T-helper 2 cell treated with Interferon-gamma antibody and Interleukin-4, amounts not matched to agents 100 ng/mL and 5 ng/mL, for 36 hours (primary cell): ENCODE results near the gene CORO7. TPM values are rescaled to one million over a fixed set of nuclear protein-coding genes. Genes with fewer than 3 reads are reported as not detected.

Source experiments
- intact Hi-C: fragments of 100-400 bp; cut with micrococcal nuclease; formaldehyde crosslinking; loops from one replicate; pipeline ENCODE4 v1.15.1; 2023
- total RNA-seq: library from RNA; stranded (reverse); gene quantifications from 2 replicates; pipeline ENCODE4 v1.2.3, GENCODE V29; 2022

Gene CORO7
- total RNA-seq, 1 donor from 2014 or later = 200 TPM

- intact Hi-C loops = no loop called here
Measured at GRCh38 chr16:4324492-4325252, 91.7 kb downstream of the CORO7 start.

DNA sequence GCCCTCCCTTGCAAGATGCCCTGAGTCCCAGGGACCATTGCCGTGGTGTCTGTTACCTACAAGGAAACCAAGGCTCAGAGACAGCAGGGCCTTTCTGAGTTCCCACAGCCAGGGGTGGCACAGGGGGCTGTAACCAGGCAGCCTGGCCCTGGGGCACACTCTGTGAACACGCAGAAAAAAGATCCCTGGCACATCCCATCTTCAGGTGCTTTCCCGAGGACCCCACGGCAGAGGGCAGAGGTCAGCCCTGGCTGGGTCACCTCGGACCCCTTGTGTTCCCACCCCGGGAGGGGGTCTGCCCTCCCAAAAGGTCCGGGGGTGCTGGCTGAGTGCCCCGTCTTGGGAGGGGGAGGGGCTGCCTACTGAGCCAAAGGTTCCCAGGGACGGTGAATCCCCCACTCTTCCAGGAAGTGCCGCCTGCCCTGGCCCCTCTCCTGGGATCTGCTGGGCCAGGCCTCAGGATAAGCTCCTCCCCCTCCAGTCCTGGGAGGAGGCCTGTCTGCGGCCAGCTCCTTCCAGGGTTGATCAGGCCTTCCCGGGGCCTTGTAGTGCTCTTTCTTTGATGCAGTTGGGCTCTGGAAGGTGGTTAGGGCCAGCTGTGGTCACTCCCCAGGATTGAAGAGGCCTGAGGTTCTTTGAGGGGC, 92.4 kb downstream of the CORO7 start:
- intact Hi-C loops = no loop called here

- intact Hi-C loops = no loop called here
Measured at GRCh38 chr16:4323071-4323844, 93.1 kb downstream of the CORO7 start.

DNA sequence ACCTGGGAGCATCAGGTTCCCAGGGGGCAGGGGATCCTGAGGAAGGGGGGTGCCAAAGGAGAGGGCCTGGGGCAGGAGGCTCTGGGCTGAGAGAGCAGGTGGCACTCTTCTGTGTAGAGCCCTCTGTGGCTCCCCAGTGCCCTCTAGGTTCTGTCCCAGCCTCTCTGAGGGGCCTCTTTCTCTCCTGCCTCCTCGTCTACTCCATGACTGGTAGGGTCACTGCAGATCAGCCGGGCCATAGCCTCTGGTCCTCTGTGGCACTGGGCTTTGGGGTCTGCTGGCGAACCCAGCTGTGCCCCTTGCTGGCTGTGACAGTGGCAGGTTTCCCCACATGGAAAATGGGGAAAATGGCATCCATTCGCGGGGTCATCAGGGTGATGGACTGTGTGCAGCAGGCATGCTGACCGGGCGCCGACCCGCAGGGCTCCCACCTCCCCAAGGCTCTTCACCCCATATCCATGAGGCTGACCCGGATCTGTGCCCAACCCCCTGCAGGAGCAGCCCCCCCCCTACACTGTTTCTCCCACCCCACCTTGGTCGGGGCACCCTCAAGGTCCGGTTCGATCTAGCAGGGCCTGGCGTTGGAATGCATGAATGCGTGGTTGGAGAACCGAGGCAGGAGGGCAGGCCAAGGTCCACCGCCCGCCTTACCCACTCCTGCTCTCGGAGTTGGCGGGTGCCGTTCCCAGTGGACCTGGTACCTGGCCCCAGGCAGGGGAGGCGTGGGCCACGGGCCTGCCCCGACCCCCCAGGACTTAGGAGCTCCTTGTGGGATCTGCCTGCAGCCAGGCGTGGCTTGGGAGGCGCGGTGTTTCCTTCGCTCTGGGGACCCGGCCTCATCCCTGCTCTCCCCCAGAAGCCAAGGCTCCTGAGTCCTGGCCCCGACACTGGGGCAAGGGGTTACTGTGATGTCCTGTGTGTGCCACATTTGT, 94.0 kb downstream of the CORO7 start:
- intact Hi-C loops = no loop called here

- intact Hi-C loops = no loop called here
Measured at GRCh38 chr16:4321286-4322120, 94.9 kb downstream of the CORO7 start.

DNA sequence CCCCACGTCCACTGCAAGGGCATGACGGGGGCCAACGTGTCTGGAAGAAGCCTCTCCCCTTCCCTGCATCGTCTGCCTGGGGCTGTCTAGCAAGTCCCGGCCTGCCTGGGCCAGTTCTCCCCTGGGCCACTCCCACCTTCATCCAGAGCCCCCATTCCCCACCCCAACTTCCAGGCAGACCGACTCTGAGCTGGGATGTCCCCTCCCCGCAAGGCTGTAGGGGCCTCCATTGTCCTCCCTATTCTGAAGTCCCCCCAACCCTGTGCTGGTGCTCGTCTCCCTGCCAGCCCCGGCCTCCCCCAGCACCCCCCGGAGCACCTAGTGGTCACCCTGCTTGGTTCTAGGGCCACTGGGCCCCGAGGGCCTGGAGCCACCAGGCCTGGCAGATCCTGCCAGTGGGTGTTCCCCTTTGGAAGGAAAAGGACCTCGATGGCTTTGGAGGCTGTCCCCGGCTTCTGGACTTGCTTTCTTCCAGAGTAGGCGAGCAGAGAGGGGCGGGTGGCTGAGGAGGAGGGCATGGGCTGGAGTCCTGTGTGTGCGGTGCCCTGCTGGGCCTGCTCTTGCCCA, 95.7 kb downstream of the CORO7 start:
- intact Hi-C loops = no loop called here

GRCh38 chr16:4319454-4320421, 96.7 kb downstream of the CORO7 start:
- intact Hi-C loops = no loop called here

GRCh38 chr16:4318967-4319366, 97.4 kb downstream of the CORO7 start:
- intact Hi-C loops = no loop called here

DNA sequence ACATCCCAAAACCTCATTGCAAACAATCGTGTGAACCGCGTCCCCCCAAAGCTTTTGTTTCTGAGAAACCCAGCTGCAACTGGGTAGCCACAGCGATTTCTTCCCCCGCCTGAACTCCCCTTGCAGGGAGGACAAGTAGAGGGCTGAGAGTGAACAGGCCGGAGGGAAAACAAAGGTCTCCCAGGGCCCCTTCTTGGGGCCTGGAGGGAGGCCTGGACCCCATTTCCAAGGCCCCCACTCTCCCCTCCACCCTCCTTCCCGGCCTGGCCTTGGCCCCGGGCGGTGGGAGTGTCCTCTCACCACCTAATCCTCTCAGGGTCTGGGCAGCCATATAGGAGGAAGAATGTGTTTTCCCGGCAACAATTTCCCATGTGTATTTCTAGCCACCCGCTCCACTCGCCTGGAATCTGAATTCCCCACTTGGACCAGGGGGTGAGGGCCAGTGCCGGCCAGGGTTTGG, 97.9 kb downstream of the CORO7 start:
- intact Hi-C loops = no loop called here

GRCh38 chr16:4317532-4318450, 98.6 kb downstream of the CORO7 start:
- intact Hi-C loops = no loop called here

GRCh38 chr16:4316864-4317531, 99.4 kb downstream of the CORO7 start:
- intact Hi-C loops = no loop called here

DNA sequence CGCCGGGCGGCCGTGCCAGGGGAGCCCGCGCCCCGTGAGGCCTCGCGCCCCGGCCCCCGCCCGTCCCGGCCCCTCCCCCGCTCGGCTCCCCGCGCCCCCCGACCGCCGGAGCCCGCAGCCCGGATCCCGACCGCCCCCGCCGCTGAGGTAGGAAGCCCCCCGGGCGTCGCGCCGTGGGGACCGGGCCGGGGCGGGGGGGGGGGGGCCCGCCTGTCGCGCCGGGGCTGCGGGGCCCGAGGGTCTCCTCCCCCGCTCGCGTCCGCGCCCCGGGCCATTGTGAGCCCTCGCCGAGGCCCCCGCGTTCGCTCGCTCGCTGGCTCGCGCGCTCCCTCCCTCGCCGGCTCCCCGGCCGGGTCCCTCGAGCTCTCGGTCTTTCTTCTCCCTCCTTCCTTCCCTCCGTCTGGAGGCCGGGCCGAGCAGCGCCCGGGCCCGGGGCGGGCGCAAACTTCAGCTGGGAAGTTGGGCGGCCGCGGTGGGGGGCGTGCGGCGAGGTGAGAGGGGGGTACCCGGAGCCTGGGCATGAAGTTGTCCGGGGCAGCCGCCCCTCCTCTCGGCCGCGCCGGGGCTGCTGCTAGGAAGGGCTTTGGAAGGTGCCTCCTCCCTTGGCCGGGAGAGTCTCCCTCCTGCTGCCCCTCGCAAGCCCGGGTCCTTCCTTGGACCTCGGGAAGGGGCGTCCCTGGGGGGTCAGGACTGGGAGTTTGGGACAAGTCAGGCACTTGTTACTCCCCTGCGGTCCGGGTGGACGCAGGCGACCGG, 100.1 kb downstream of the CORO7 start:
- intact Hi-C loops = no loop called here

DNA sequence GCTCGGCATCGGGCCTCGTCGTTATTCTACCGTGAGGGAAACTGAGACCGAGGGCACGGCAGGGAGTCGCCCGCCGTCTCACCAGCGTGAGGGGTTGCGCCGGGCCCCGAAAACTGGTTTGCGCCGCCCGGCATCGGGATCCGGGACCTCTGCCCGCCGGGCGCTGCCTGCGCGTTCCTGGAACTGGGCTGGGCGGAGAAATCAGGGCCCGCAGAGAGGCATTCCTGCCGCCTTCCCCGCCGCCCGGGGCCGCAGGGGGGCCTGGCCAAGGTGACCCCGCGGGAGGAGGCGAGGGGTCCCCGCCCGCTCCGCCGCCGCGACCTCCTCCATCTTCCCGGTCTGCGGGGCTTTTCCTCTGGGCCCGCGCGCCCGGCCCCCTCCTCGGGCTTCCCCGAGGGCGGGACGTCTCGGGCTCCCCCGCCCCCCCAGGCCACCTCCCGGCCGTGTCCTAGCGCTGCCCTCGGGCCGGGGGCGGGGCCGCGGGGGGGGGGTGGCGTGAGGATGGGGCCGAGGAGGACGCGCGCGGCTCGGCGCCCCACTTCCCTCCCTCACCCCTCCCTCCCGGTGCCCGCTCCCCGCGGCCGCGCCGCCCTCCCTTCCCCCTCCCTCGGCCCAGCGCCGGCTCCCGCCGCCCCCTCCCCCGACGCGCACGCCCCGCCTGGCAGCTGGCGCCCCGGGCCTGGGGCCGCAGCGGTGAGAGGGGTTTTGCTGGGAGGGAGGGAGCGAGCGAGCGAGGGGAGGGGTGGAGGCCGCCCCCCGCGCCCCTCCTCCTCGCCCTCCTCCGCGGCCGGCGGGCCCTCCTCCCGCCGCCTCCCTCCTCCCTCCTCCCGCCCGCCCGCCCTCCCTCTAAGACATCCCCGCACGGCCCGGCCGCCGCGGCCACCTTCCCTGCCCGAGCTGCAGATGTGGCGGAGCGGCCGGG, 100.9 kb downstream of the CORO7 start, which contains the start of gene GLIS2:
GLIS2 (plus strand) TSS at position 882 of the 922 bp plus-strand sequence. CDS start 16,214 bp downstream, outside the sequence.
- intact Hi-C loops = no loop called here

DNA sequence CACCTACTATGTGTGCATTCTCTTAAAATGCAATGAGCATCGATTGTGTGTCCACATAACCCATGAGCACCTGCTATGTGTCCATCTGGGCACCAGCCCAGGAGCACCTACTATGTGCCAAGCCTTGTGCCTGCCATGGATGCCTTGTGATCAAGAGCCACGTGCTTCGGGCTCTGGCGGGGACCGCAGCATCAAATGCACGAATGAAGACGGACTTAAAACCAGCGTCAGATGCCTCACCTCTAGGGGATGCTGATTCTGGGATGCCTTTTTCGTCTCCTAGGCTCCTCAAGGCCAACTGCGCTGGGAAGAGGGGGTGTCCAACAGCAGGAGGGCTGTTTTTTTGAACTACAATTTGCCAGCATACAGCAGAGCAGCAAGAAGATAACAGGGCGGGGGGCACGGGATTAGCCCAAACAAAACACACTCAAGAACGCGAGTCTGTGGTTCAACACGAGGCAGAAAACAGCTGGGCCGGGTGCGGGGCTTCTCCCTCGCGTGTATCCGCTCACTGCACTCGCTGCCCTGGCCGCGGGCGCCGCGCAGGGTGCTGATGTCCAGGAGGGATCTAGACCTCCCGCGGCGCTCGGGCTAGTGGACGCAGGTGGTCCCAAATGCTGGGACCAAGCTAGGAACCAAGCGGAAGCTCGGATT, 101.7 kb downstream of the CORO7 start:
- intact Hi-C loops = no loop called here
